Mesenteric fat pad (tissue), 1 donor: ENCODE results near the gene CDKN2AIPNL. TPM values are rescaled to one million over a fixed set of nuclear protein-coding genes. Genes with fewer than 3 reads are reported as not detected.
"Not testable (repeated sequence)": the region's sequence is repeated elsewhere in the genome, so short reads cannot be mapped to it uniquely, and the experiment has no call there.

ENCODE experiments used
- DNase-seq: peaks from one replicate; pipeline ENCODE4 v3.0.0-alpha.2; 2020; ENCODE audit warnings: low spot score
- total RNA-seq: library from RNA; stranded (reverse); fragmentation: NEBNext Ultra II Directional; extraction: Animal tissue kit (Norgen Biotek cat#: 25700); gene quantifications from one replicate; pipeline ENCODE4 v1.2.1, GENCODE V29; 2021
- donor health status: DM: yes; HTN: yes; CAD: no.

The CDKN2AIPNL gene
- total RNA-seq, 1 donor from 2014 or later, result 19.5 TPM

- no peak for DNase-seq
Measured at GRCh38 chr5:134438721-134439123, 27.0 kb upstream of the CDKN2AIPNL start.

- no peak for DNase-seq
Measured at GRCh38 chr5:134437847-134438581, 26.3 kb upstream of the CDKN2AIPNL start.

- no peak for DNase-seq
Measured at GRCh38 chr5:134437340-134437846, 25.7 kb upstream of the CDKN2AIPNL start.

DNA sequence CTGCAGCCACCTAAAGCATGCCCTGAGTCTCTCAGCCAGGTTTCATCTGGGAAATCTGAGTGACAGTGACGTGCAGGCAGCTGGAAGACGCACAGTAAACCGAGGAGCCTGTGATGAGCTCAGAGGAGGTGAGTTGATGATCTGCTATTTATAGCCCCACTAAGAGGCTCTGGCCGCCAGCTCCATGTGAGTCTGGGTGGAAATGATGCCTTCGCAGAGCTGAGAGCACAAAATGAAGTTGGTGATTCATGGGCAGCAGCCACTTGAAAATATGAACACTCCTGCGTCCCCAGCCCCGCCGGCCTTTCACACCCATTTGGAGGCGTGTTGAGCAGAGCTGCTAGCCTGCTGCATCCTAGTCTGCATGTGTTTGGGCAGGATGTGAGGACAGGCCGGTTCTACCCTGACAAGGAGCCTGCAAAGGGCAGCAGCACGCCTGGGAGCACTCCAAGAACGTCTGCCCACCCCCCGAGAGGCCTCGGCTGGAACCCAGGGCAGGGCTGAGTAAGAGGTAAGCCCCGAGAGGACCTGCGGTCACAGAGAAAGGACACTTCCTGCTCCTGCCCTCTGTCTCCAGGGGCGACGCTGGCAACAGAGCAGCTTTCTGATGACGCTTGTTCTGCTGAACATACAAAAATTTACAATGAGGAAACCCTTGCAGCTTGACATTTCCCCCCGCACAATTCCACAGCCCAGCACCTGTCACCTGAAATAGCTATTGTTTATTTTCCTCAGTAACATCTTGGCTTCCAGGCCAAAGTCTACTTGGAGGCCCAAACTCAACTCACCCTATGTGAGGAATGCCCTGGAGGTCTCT, 25.1 kb upstream of the CDKN2AIPNL start:
- DNase-seq, result no peak

GRCh38 chr5:134435560-134435959, 23.9 kb upstream of the CDKN2AIPNL start:
- no peak for DNase-seq

DNA sequence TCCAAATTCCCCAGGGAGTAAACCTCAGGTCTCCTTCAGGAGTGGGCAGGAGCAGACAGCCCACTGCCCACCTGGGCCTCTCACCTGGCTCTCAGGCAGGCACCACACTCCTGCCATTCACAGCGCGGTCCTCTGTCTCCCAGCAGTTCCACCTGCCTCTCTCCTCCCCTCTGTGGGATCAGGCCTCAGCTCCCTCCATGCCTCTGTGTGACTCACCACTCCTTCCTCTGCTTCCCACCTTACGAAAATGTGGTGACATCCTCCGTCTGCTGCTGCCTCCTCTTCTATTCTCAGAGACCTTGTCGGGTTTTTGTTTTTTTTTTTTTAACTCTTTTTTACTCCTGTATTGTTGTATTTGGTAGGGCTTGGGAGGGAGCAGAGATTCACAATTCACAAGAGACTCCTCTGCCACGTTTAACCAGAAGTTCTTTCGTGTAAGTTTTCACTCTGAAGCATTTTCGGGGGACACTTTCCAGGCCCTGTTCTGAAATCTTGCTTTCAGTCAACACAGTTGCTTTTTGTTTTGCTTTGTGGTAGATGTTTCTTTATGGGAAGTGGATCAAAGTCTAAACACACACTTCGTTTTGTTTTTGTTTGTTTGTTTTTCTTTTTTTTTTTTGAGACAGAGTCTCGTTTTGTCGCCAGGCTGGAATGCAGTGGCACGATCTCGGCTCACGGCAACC, 21.1 kb upstream of the CDKN2AIPNL start:
- DNase-seq, result no peak

- DNase-seq, result no peak
Measured at GRCh38 chr5:134432174-134432573, 20.5 kb upstream of the CDKN2AIPNL start.

DNA sequence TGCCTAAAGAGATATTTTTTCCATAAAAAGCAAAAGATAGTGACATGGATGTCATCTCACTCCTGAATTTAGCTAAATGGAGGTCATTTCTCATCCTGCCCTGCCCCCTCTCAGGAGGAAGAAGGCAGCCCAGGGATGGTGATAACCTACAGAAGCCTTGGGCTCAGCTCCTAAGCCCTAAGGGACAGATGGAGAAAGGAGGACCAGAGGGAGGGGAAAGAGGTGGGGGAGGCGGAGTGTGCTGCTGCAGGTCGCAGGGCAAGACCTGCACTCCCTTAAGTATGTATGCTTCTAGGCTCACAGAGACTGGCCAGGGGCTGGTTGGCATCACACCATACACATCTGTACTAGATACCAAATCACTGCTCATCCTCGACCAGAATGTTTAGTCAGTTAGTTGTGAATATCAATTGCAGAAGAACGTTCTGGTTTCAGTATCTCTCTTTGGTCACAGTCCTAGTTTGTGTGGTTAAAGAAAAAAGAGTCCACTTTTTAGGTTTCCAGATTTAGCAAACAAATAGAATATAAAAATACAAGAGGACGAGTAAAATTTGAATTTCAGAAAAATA, 18.4 kb upstream of the CDKN2AIPNL start:
- peak; percentile 49 for DNase-seq

- DNase-seq, result no peak
Measured at GRCh38 chr5:134427540-134428041, 15.9 kb upstream of the CDKN2AIPNL start.

GRCh38 chr5:134426361-134426760, 14.7 kb upstream of the CDKN2AIPNL start:
- DNase-seq, result no peak

GRCh38 chr5:134423376-134423775, 11.7 kb upstream of the CDKN2AIPNL start:
- no peak for DNase-seq

- peak; percentile 35 for DNase-seq
Measured at GRCh38 chr5:134422791-134423365, 11.2 kb upstream of the CDKN2AIPNL start.

- DNase-seq, result not testable (repeated sequence)
Measured at GRCh38 chr5:134421038-134421437, 9.4 kb upstream of the CDKN2AIPNL start.

DNA sequence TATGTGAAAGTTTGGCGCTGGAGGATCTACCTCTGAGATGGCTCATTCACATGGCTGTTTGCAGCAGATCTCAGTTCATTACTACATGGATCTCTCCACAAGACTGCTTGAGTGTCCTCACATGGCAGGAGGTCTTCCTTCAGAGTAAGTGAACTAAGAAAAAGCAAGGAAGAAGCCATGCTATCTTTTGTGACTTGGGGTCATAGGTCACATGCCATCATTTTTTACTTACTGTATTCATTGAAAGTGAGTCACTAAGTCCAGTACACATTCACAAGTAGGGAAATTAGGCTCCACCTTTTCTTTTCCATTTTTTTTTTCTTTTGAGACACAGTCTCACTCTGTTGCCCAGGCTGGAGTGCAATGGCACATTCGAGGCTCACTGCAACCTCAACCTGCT, 8.7 kb upstream of the CDKN2AIPNL start:
- no peak for DNase-seq

- no peak for DNase-seq
Measured at GRCh38 chr5:134418958-134419357, 7.3 kb upstream of the CDKN2AIPNL start.

- no peak for DNase-seq
Measured at GRCh38 chr5:134417707-134418106, 6.0 kb upstream of the CDKN2AIPNL start.

DNA sequence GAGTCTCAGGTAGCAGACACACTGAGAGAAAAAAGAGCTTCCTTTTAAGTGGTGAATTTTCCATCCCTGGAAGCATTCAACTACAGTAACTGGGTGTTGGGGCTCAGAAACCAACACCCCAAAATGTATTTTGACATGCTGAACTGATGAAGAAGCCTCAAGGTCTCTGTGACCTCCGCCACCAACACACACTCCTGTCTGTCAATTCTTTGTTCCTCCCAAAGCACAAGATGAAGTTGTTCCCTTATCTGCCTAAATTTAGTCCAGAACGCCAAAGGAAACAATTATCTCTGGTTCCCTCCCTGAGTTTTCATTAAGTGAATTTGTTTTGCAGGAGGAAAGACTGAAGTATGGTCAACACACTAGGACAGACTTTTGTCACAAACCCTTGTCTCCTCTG, 1.4 kb upstream of the CDKN2AIPNL start:
- no peak for DNase-seq

DNA sequence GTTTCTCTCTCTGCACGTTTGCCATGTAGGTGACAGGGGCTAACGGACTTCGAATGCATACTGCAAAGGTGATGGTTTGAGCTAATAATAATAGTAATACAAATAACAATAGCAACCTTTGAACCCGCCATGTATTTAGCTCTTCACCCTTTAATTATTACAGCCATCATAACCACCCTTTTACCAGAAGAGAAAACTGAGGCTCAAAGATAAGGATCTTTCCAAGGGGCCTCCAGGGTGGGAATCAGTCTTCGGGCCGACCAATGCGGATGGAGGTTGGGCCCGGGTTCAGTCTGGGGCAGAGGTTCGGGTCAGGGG, 494 bp downstream of the CDKN2AIPNL start:
- DNase-seq, result no peak

GRCh38 chr5:134410822-134411221, 859 bp downstream of the CDKN2AIPNL start:
- no peak for DNase-seq

- DNase-seq, result no peak
Measured at GRCh38 chr5:134409321-134409720, 2.4 kb downstream of the CDKN2AIPNL start.

- DNase-seq, result no peak
Measured at GRCh38 chr5:134406390-134406789, 5.3 kb downstream of the CDKN2AIPNL start.
